SK-N-SH treated with all-trans-retinoic acid at 6 μM for 48 hours (cell line): ENCODE data around the gene C17orf114.

ENCODE experiments used
- ATAC-seq: fragments of 200-7000 bp; cut with Tn5 transposase; 3 replicates; pipeline ENCODE4 v1.9.1; 2020; ENCODE audit warnings: mild to moderate bottlenecking, moderate library complexity
- ARNTL ChIP-seq: fragments of 450-650 bp; formaldehyde crosslinking; IDR thresholded peaks from 2 replicates; pipeline ENCODE4 v1.5.0; 2020; ENCODE audit warnings: low read depth, mild to moderate bottlenecking, moderate library complexity, borderline replicate concordance
- BACH2 ChIP-seq: fragments of 250-450 bp; sonication (Bioruptor Pico); IDR thresholded peaks from 2 replicates; pipeline ENCODE4 v1.9.0; 2021; ENCODE audit warnings: mild to moderate bottlenecking, borderline replicate concordance
- ESRRG ChIP-seq: fragments of 250-450 bp; sonication (Bioruptor Pico); IDR thresholded peaks from 2 replicates; pipeline ENCODE4 v1.6.1; 2021; ENCODE audit warnings: mild to moderate bottlenecking
- GLIS3 ChIP-seq: fragments of 250-450 bp; sonication (Bioruptor Pico); IDR thresholded peaks from 2 replicates; pipeline ENCODE4 v1.5.0; 2020; ENCODE audit warnings: mild to moderate bottlenecking, moderate library complexity
- OSR1 ChIP-seq: fragments of 250-450 bp; sonication (Bioruptor Pico); IDR thresholded peaks from 2 replicates; pipeline ENCODE4 v1.8.0; 2022; ENCODE audit warnings: moderate library complexity, mild to moderate bottlenecking, inconsistent platforms
- PPARA ChIP-seq: fragments of 250-450 bp; sonication (Bioruptor Pico); IDR thresholded peaks from 2 replicates; pipeline ENCODE4 v1.5.0; 2020; ENCODE audit warnings: mild to moderate bottlenecking, borderline replicate concordance
- RARB ChIP-seq: fragments of 250-450 bp; sonication (Bioruptor Pico); IDR thresholded peaks from 2 replicates; pipeline ENCODE4 v1.8.0; 2021; ENCODE audit warnings: mild to moderate bottlenecking, moderate library complexity
- SNAI2 ChIP-seq: fragments of 250-450 bp; sonication (Bioruptor Pico); IDR thresholded peaks from 2 replicates; pipeline ENCODE4 v1.5.0; 2020; ENCODE audit warnings: mild to moderate bottlenecking, moderate library complexity
- TCF4 ChIP-seq: fragments of 250-450 bp; sonication (Bioruptor Pico); IDR thresholded peaks from 2 replicates; pipeline ENCODE4 v1.8.0; 2021; ENCODE audit warnings: mild to moderate bottlenecking, moderate library complexity, borderline replicate concordance
- TOX ChIP-seq: fragments of 250-450 bp; sonication (Bioruptor Pico); IDR thresholded peaks from 2 replicates; pipeline ENCODE4 v1.8.0; 2021; ENCODE audit warnings: mild to moderate bottlenecking, moderate library complexity, borderline replicate concordance
- ZC3H10 ChIP-seq: fragments of 250-450 bp; sonication (Bioruptor Pico); IDR thresholded peaks from 2 replicates; pipeline ENCODE4 v1.5.1; 2021; ENCODE audit warnings: mild to moderate bottlenecking, moderate library complexity
- ZFP3 ChIP-seq: fragments of 250-450 bp; sonication (Bioruptor Pico); IDR thresholded peaks from 2 replicates; pipeline ENCODE4 v1.5.0; 2020; ENCODE audit warnings: mild to moderate bottlenecking, moderate library complexity
- ZFP30 ChIP-seq: fragments of 450-650 bp; formaldehyde crosslinking; IDR thresholded peaks from 2 replicates; pipeline ENCODE4 v1.5.0; 2022; ENCODE audit warnings: mild to moderate bottlenecking, moderate library complexity
- ZNF565 ChIP-seq: fragments of 450-650 bp; formaldehyde crosslinking; conservative IDR thresholded peaks from 2 replicates; pipeline ENCODE4 v1.5.0; 2020; ENCODE audit warnings: low read depth, mild to moderate bottlenecking, moderate library complexity
- ZNF70 ChIP-seq: fragments of 450-650 bp; formaldehyde crosslinking; IDR thresholded peaks from 2 replicates; pipeline ENCODE4 v1.5.0; 2020; ENCODE audit warnings: mild to moderate bottlenecking, moderate library complexity
- ZNF8 ChIP-seq: fragments of 450-650 bp; formaldehyde crosslinking; IDR thresholded peaks from 2 replicates; pipeline ENCODE4 v1.5.0; 2020; ENCODE audit warnings: mild to moderate bottlenecking, moderate library complexity
- TF ChIP-seq, protein P1 (sequence below): fragments of 250-450 bp; sonication (Bioruptor Pico); IDR thresholded peaks from 2 replicates; pipeline ENCODE4 v1.5.1; 2021; ENCODE audit warnings: mild to moderate bottlenecking, moderate library complexity
- TF ChIP-seq, protein P2 (sequence below): fragments of 250-450 bp; sonication (Bioruptor Pico); IDR thresholded peaks from 2 replicates; pipeline ENCODE4 v1.8.0; 2021; ENCODE audit warnings: low read depth, mild to moderate bottlenecking, moderate library complexity, borderline replicate concordance
- TF ChIP-seq, protein P3 (sequence below): fragments of 250-450 bp; sonication (Bioruptor Pico); IDR thresholded peaks from 2 replicates; pipeline ENCODE4 v1.5.1; 2020; ENCODE audit warnings: low read depth, mild to moderate bottlenecking, moderate library complexity
- TF ChIP-seq, protein P4 (sequence below): fragments of 250-450 bp; sonication (Bioruptor Pico); IDR thresholded peaks from 2 replicates; pipeline ENCODE4 v1.8.0; 2020; ENCODE audit warnings: mild to moderate bottlenecking, moderate library complexity, borderline replicate concordance
- TF ChIP-seq, protein P5 (sequence below): fragments of 250-450 bp; sonication (Bioruptor Pico); IDR thresholded peaks from 2 replicates; pipeline ENCODE4 v1.5.0; 2020; ENCODE audit warnings: mild to moderate bottlenecking, moderate library complexity

The C17orf114 gene

DNA sequence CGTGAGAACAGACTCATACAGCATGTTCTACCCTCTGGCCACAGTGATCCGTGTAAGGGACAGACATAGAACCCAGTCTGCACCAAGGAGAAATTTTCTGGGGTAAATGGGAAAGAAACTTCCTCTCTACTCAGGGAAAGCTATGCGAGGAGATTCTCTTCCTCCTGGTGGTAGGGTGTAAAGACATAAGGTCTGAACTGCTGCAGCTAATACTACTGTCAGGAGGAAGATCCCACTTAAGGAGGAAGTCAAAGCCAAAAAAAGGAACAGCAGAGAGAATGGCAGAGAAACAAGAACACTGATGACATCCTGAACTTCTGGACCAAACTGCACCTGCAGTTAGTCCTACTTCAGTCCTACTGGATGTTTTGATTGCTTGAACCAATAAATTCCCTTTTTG is 37.5 kb downstream of the C17orf114 start (continued):
- TF ChIP-seq BACH2, result no peak
- no peak for TF ChIP-seq GLIS3 (CRISPR knock-in tag)
- TF ChIP-seq ZC3H10 (CRISPR knock-in tag), result no peak
- TF ChIP-seq SNAI2 (CRISPR knock-in tag), result no peak

DNA sequence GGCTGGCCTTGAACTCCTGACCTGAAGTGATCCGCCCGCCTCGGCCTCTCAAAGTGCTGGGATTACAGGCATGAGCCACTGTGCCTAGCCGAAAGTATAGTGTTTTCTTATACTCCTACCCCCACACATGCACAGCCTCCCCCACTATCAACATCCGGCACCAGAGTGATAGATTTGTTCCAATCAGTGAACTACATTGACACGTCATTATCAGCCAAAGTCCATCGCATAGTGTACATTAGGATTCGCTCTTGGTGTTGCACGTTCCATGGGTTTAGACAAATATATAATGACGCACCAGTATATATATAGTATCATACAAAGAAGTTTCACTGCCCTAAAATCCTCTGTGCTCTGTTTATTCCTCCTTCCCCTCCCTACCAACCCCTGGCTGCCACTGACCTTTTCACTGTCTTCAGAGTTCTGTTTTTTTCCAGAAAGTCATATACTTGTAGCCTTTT is 42.3 kb downstream of the C17orf114 start:
- no peak for TF ChIP-seq ZNF565 (CRISPR knock-in tag)
- TF ChIP-seq TOX (CRISPR knock-in tag), result no peak
- no peak for TF ChIP-seq ZC3H10 (CRISPR knock-in tag)
- TF ChIP-seq RARB, result no peak
- no peak for ATAC-seq

DNA sequence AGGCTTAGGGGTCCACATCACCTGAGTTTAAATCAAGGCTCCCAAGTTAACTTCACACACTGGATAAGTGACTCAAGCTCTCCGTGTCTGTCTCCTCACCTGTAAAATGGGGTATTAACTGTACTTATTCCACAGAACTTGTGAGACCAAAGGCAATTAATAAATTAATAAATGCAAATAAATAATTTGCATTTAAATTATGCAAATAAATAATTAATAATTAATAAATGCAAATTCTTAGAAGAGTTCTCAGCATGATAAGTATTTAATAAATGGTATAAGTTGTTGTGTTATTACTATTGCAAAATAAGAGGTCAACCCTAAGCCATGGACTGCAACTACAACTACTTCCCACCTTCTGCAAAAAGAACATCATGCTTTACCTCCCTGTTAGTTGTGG is 48.7 kb downstream of the C17orf114 start:
- TF ChIP-seq OSR1 (CRISPR knock-in tag) (no peak), SNAI2 (CRISPR knock-in tag) (no peak), TCF4 (no peak), ARNTL (no peak), RARB (no peak), ZNF8 (CRISPR knock-in tag) (no peak), ZFP30 (CRISPR knock-in tag) (no peak), ZNF565 (CRISPR knock-in tag) (no peak), ZC3H10 (CRISPR knock-in tag) (no peak), GLIS3 (CRISPR knock-in tag) (no peak), ZFP3 (no peak), ZNF70 (CRISPR knock-in tag) (no peak), PPARA (no peak), BACH2 (no peak)
- TF ChIP-seq, protein P1, sequence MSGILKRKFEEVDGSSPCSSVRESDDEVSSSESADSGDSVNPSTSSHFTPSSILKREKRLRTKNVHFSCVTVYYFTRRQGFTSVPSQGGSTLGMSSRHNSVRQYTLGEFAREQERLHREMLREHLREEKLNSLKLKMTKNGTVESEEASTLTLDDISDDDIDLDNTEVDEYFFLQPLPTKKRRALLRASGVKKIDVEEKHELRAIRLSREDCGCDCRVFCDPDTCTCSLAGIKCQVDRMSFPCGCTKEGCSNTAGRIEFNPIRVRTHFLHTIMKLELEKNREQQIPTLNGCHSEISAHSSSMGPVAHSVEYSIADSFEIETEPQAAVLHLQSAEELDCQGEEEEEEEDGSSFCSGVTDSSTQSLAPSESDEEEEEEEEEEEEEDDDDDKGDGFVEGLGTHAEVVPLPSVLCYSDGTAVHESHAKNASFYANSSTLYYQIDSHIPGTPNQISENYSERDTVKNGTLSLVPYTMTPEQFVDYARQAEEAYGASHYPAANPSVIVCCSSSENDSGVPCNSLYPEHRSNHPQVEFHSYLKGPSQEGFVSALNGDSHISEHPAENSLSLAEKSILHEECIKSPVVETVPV (CRISPR knock-in tag), result no peak
- TF ChIP-seq, protein P2, sequence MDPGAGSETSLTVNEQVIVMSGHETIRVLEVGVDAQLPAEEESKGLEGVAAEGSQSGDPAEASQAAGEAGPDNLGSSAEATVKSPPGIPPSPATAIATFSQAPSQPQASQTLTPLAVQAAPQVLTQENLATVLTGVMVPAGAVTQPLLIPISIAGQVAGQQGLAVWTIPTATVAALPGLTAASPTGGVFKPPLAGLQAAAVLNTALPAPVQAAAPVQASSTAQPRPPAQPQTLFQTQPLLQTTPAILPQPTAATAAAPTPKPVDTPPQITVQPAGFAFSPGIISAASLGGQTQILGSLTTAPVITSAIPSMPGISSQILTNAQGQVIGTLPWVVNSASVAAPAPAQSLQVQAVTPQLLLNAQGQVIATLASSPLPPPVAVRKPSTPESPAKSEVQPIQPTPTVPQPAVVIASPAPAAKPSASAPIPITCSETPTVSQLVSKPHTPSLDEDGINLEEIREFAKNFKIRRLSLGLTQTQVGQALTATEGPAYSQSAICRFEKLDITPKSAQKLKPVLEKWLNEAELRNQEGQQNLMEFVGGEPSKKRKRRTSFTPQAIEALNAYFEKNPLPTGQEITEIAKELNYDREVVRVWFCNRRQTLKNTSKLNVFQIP (CRISPR knock-in tag), result no peak
- TF ChIP-seq, protein P3, sequence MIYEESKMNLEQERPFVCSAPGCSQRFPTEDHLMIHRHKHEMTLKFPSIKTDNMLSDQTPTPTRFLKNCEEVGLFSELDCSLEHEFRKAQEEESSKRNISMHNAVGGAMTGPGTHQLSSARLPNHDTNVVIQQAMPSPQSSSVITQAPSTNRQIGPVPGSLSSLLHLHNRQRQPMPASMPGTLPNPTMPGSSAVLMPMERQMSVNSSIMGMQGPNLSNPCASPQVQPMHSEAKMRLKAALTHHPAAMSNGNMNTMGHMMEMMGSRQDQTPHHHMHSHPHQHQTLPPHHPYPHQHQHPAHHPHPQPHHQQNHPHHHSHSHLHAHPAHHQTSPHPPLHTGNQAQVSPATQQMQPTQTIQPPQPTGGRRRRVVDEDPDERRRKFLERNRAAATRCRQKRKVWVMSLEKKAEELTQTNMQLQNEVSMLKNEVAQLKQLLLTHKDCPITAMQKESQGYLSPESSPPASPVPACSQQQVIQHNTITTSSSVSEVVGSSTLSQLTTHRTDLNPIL (CRISPR knock-in tag), result no peak
- TF ChIP-seq, protein P4, sequence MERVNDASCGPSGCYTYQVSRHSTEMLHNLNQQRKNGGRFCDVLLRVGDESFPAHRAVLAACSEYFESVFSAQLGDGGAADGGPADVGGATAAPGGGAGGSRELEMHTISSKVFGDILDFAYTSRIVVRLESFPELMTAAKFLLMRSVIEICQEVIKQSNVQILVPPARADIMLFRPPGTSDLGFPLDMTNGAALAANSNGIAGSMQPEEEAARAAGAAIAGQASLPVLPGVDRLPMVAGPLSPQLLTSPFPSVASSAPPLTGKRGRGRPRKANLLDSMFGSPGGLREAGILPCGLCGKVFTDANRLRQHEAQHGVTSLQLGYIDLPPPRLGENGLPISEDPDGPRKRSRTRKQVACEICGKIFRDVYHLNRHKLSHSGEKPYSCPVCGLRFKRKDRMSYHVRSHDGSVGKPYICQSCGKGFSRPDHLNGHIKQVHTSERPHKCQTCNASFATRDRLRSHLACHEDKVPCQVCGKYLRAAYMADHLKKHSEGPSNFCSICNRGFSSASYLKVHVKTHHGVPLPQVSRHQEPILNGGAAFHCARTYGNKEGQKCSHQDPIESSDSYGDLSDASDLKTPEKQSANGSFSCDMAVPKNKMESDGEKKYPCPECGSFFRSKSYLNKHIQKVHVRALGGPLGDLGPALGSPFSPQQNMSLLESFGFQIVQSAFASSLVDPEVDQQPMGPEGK (CRISPR knock-in tag), result no peak
- ATAC-seq, result no peak

DNA sequence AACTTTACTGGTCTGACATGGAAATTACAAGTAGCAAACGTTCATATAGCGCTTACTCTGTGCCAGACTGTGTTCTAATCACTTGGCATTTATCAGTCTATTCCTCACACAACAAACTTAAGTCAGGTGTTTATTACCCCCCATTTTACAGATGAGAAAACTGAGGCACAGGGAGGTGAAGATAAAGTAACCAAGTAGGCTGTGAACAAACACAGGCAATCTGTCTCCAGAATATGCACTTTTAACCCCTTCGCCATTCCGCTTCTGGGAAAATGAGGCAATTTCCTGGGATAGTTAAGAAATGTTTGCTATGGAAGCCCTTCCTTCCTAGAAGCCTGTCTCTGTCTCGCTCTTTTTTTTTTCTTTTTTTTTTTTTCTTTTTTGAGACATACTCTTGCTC is 50.2 kb downstream of the C17orf114 start:
- no peak for ATAC-seq
- TF ChIP-seq ARNTL (no peak), ZC3H10 (CRISPR knock-in tag) (no peak), ESRRG (CRISPR knock-in tag) (no peak), TOX (CRISPR knock-in tag) (no peak), RARB (no peak), ZFP30 (CRISPR knock-in tag) (no peak), GLIS3 (CRISPR knock-in tag) (no peak)
- TF ChIP-seq, protein P3 (CRISPR knock-in tag), result no peak
- TF ChIP-seq, protein P5, sequence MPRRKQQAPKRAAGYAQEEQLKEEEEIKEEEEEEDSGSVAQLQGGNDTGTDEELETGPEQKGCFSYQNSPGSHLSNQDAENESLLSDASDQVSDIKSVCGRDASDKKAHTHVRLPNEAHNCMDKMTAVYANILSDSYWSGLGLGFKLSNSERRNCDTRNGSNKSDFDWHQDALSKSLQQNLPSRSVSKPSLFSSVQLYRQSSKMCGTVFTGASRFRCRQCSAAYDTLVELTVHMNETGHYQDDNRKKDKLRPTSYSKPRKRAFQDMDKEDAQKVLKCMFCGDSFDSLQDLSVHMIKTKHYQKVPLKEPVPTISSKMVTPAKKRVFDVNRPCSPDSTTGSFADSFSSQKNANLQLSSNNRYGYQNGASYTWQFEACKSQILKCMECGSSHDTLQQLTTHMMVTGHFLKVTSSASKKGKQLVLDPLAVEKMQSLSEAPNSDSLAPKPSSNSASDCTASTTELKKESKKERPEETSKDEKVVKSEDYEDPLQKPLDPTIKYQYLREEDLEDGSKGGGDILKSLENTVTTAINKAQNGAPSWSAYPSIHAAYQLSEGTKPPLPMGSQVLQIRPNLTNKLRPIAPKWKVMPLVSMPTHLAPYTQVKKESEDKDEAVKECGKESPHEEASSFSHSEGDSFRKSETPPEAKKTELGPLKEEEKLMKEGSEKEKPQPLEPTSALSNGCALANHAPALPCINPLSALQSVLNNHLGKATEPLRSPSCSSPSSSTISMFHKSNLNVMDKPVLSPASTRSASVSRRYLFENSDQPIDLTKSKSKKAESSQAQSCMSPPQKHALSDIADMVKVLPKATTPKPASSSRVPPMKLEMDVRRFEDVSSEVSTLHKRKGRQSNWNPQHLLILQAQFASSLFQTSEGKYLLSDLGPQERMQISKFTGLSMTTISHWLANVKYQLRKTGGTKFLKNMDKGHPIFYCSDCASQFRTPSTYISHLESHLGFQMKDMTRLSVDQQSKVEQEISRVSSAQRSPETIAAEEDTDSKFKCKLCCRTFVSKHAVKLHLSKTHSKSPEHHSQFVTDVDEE, result no peak
